Endothelial cell of umbilical vein (primary cell): ENCODE data around the gene ZNF420. TPM values are rescaled to one million over a fixed set of nuclear protein-coding genes. Genes with fewer than 3 reads are reported as not detected.

Experiments
- BruUV-seq: library from RNA; stranded (reverse); fragments of 400-500 nt; replicated peaks from 2 replicates; lab custom pipeline; 2021; lab: Mats Ljungman, UMichigan
- CTCF ChIA-PET: fragments of 300-600, 350-600 bp; sonication (Branson Sonifier 250); formaldehyde crosslinking; loops from one replicate; lab custom pipeline; 2021; ENCODE audit warnings: antibody characterized with exemption, inconsistent platforms; lab: Charles Lee
- POLR2A ChIA-PET: fragments of 300-600, 350-600 bp; sonication (Branson Sonifier 250); formaldehyde crosslinking; loops from one replicate; lab custom pipeline; 2021; ENCODE audit warnings: antibody characterized with exemption, inconsistent platforms; lab: Charles Lee
- DNase-seq: peaks from one replicate; pipeline ENCODE4 v3.0.0-alpha.2; 2011; ENCODE audit warnings: low read depth, low spot score
- FAIRE-seq: peaks from 2 replicates; lab custom pipeline; 2011; peaks lifted over from hg19 to GRCh38; lab: Jason Lieb, UNC
- H2AFZ ChIP-seq: 2 replicates; pipeline ENCODE4 v1.6.0; 2012; ENCODE audit warnings: low read depth, low read length, control low read depth, inconsistent platforms
- H3K27ac ChIP-seq: 2 replicates; pipeline ENCODE4 v1.5.1; 2011; ENCODE audit warnings: low read depth, mild to moderate bottlenecking, control low read depth, low read length, moderate library complexity; ENCODE audit not compliant: insufficient read depth
- H3K27me3 ChIP-seq, 2 experiments: 2 replicates each; pipeline versions ENCODE4 v1.6.0 to v1.6.1; 2011; ENCODE audit warnings: low read length in 2 of 2, mixed read lengths in 1 of 2; ENCODE audit not compliant: control insufficient read depth in 2 of 2, insufficient read depth in 2 of 2
- H3K36me3 ChIP-seq, 2 experiments: 2 replicates in 1 of 2; 3 replicates in 1 of 2; pipeline ENCODE4 v1.5.1; 2011; ENCODE audit warnings: low read length in 2 of 2, mild to moderate bottlenecking in 1 of 2, moderate library complexity in 1 of 2; ENCODE audit not compliant: control insufficient read depth in 2 of 2, insufficient read depth in 2 of 2; ENCODE audit errors: extremely low read depth in 1 of 2
- H3K4me1 ChIP-seq: 3 replicates; pipeline ENCODE4 v1.5.1; 2011; ENCODE audit warnings: mild to moderate bottlenecking, low read length; ENCODE audit not compliant: control insufficient read depth, insufficient read depth; ENCODE audit errors: extremely low read depth
- H3K4me2 ChIP-seq: 2 replicates; pipeline ENCODE4 v1.6.1; 2011; ENCODE audit warnings: low read length, control low read depth, mixed read lengths; ENCODE audit not compliant: insufficient read depth
- H3K4me3 ChIP-seq, 3 experiments: fragments of 200-600 bp in 1 of 3; sonication (generic), shearing (Covaris generic) in 1 of 3; replicated peaks in 1 of 3; 2 replicates each; pipeline ENCODE4 v1.5.1; 2011 to 2016; ENCODE audit warnings: control low read depth in 3 of 3, low read length in 3 of 3, mild to moderate bottlenecking in 2 of 3, inconsistent platforms in 1 of 3, low read depth in 1 of 3, moderate library complexity in 1 of 3; ENCODE audit not compliant: insufficient read depth in 1 of 3
- H3K79me2 ChIP-seq: 2 replicates; pipeline ENCODE4 v1.6.0; 2012; ENCODE audit warnings: low read length, inconsistent platforms; ENCODE audit not compliant: control insufficient read depth, insufficient read depth
- H3K9ac ChIP-seq: replicated peaks from 2 replicates; pipeline ENCODE3; 2011; ENCODE audit warnings: low read length, control low read depth; ENCODE audit not compliant: insufficient read depth; ENCODE audit errors: extremely low read depth
- H3K9me1 ChIP-seq: replicated peaks from 3 replicates; pipeline ENCODE4 v1.6.0; 2011; ENCODE audit warnings: mild to moderate bottlenecking, low read length; ENCODE audit not compliant: control insufficient read depth, insufficient read depth; ENCODE audit errors: extremely low read depth
- H3K9me3 ChIP-seq: replicated peaks from 2 replicates; pipeline ENCODE4 v1.5.1; 2012; ENCODE audit warnings: low read length, inconsistent platforms; ENCODE audit not compliant: control insufficient read depth, insufficient read depth
- H4K20me1 ChIP-seq: replicated peaks from 2 replicates; pipeline ENCODE3; 2011; ENCODE audit warnings: mild to moderate bottlenecking, low read length; ENCODE audit not compliant: control insufficient read depth, insufficient read depth; ENCODE audit errors: extremely low read depth
- CTCF ChIP-seq, 2 donors: IDR thresholded peaks; 1 replicate in 1 of 2; 2 replicates in 1 of 2; pipeline ENCODE4 v1.5.1; 2011; ENCODE audit warnings: low read length in 2 of 2, mild to moderate bottlenecking in 2 of 2, moderate library complexity in 2 of 2, control low read depth in 1 of 2, inconsistent platforms in 1 of 2, low read depth in 1 of 2; ENCODE audit not compliant: insufficient read depth in 1 of 2; ENCODE audit errors: extremely low read depth in 1 of 2
- EZH2 ChIP-seq: IDR thresholded peaks from 2 replicates; pipeline ENCODE4 v1.6.1; 2012; ENCODE audit warnings: borderline replicate concordance, low read depth, mild to moderate bottlenecking, moderate library complexity, low read length, inconsistent platforms; ENCODE audit not compliant: severe bottlenecking
- FOS ChIP-seq: IDR thresholded peaks from 2 replicates; pipeline ENCODE4 v1.6.1; 2011; ENCODE audit warnings: mild to moderate bottlenecking, low read length, moderate library complexity, borderline replicate concordance; ENCODE audit not compliant: insufficient read depth
- GATA2 ChIP-seq: IDR thresholded peaks from 2 replicates; pipeline ENCODE4 v1.7.0; 2011; ENCODE audit warnings: low read depth, mild to moderate bottlenecking, moderate library complexity, mixed read lengths, low read length; ENCODE audit not compliant: insufficient read length, insufficient read depth
- JUN ChIP-seq: IDR thresholded peaks from 2 replicates; pipeline ENCODE4 v1.6.1; 2011; ENCODE audit warnings: borderline replicate concordance, low read depth; ENCODE audit not compliant: insufficient read length, insufficient read depth
- MYC ChIP-seq: IDR thresholded peaks from one replicate; pipeline ENCODE4 v1.6.1; 2011; ENCODE audit warnings: mild to moderate bottlenecking, low read depth, low read length
- POLR2A ChIP-seq: IDR thresholded peaks from 2 replicates; pipeline ENCODE4 v1.6.1; 2012; ENCODE audit warnings: low read depth, mild to moderate bottlenecking, control low read depth, low read length
- POLR2AphosphoS5 ChIP-seq: IDR thresholded peaks from 2 replicates; pipeline ENCODE4 v1.6.1; 2012; ENCODE audit warnings: low read depth, mild to moderate bottlenecking, control low read depth, low read length, moderate library complexity; ENCODE audit not compliant: insufficient read depth
- dilution Hi-C: fragments of 300-500 bp; cut with MboI; formaldehyde crosslinking; loops from one replicate; pipeline ENCODE4 v1.15.0; 2019; ENCODE audit warnings: low sequenced_read_pairs; ENCODE audit not compliant: extremely low pct_ligation_motif_present
- intact Hi-C: fragments of 100-400 bp; cut with micrococcal nuclease; formaldehyde crosslinking; loops from one replicate; pipeline ENCODE4 v1.10.0; 2022
- polyA plus RNA-seq, 4 experiments: library from polyadenylated mRNA; depleted of rRNA in 3 of 4; stranded (reverse) in 3 of 4; unstranded in 1 of 4; fragments of >200 nt; gene quantifications; 2 replicates each; pipeline versions ENCODE4 v1.2.1 to v1.2.3, GENCODE V29; 2011 to 2012; ENCODE audit warnings: missing spikeins in 1 of 4
- total RNA-seq: library from RNA; stranded (reverse); gene quantifications from 2 replicates; pipeline ENCODE4 v1.2.3, GENCODE V29; 2021
- TF ChIP-seq, protein P1 (sequence below): IDR thresholded peaks from 2 replicates; pipeline ENCODE4 v1.6.1; 2011; ENCODE audit not compliant: insufficient read depth, insufficient read length

ZNF420 gene
- total and polyA plus RNA-seq, 2 donors (not counting 3 experiments of a cell fraction or from before 2014, with no cell fraction given) = 1.3 to 5.3 TPM

- H3K9me3 ChIP-seq = no peaks in the 10 kb centered on the region
- peaks cover 0 to 3% of the 10 kb centered on the region in 2 experiments for H3K36me3 ChIP-seq
- dilution Hi-C loops (no loop called here), intact Hi-C loops (no loop called here)
- CTCF ChIA-PET = no interaction called here
- no peaks in the 10 kb centered on the region for H3K79me2 ChIP-seq
- TF ChIP-seq JUN (no peak), MYC (no peak), POLR2AphosphoS5 (no peak), CTCF (IDR thresholded peaks at IDR 0.05; ENCODE audit: extremely low read depth in 1 of 2, insufficient read depth in 1 of 2, low read depth in 1 of 2, low read length in 2 of 2) (no peak), GATA2 (no peak), FOS (no peak), POLR2A (no peak), EZH2 (no peak)
- TF ChIP-seq, protein P1, sequence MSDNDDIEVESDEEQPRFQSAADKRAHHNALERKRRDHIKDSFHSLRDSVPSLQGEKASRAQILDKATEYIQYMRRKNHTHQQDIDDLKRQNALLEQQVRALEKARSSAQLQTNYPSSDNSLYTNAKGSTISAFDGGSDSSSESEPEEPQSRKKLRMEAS = no peak
- H3K4me3 ChIP-seq = no peak overlapping the region
- BruUV-seq = no TSS peak
- H3K4me2 ChIP-seq = no peak overlapping the region
- no peaks in the 10 kb centered on the region for H4K20me1 ChIP-seq
- POLR2A ChIA-PET = no interaction called here
- no peak overlapping the region for H2AFZ ChIP-seq
- no peak overlapping the region for H3K27ac ChIP-seq
- no peaks in the 10 kb centered on the region for H3K27me3 ChIP-seq
- FAIRE-seq (no peak), DNase-seq (no peak)
- H3K9me1 ChIP-seq = no peaks in the 10 kb centered on the region
- no peaks in the 10 kb centered on the region for H3K4me1 ChIP-seq
- no peak overlapping the region for H3K9ac ChIP-seq
Measured at GRCh38 chr19:37095859-37096258, 17.6 kb downstream of the ZNF420 start.
